Lower leg skin (tissue), 4 donors: ENCODE measurements around the gene MAP6D1. TPM values are rescaled to one million over a fixed set of nuclear protein-coding genes. Genes with fewer than 3 reads are reported as not detected.
A peak's percentile ranks its signal among the peaks of the same experiment; 100 is the strongest.

Experiments used
- DNase-seq, 2 donors: peaks; one replicate each; pipeline ENCODE4 v3.0.0-alpha.2; 2019; ENCODE audit warnings: low spot score in 2 of 2
- H3K4me3 ChIP-seq: fragments of 200-600 bp; sonication (generic); 2 replicates; pipeline ENCODE4 v1.5.1; 2017; ENCODE audit warnings: mild to moderate bottlenecking, low read depth; ENCODE audit not compliant: poor library complexity, severe bottlenecking
- POLR2A ChIP-seq, 2 donors: fragments of 450-650 bp; IDR thresholded peaks; one replicate each; pipeline ENCODE4 v1.6.1; 2016 to 2017; ENCODE audit warnings: antibody characterized with exemption in 2 of 2, mild to moderate bottlenecking in 1 of 2, moderate library complexity in 1 of 2
- WGBS, 2 donors: methylation state at CpG; one replicate each; pipeline ENCODE4 v1.1.5; 2018; 5-methylcytosine and 5-hydroxymethylcytosine counted together
- intact Hi-C: fragments of 100-400 bp; cut with DNase I; formaldehyde crosslinking; loops from one replicate; pipeline ENCODE4 v1.15.0; 2023; ENCODE audit warnings: low total_unique reads
- total RNA-seq, 4 donors: library from RNA; depleted of rRNA; stranded (reverse); fragments of >200 nt; gene quantifications; one replicate each; pipeline ENCODE4 v1.1.0, GENCODE V29; 2016
- TF ChIP-seq, protein P1 (sequence below), 3 donors: fragments of 450-650 bp; IDR thresholded peaks; one replicate each; pipeline ENCODE4 v1.5.1; 2016; ENCODE audit warnings: antibody characterized with exemption in 3 of 3, mild to moderate bottlenecking in 3 of 3, moderate library complexity in 2 of 3

Gene MAP6D1
- total RNA-seq, 4 donors from 2014 or later, result 2.6 to 19.2 (median 11.7) TPM

DNA sequence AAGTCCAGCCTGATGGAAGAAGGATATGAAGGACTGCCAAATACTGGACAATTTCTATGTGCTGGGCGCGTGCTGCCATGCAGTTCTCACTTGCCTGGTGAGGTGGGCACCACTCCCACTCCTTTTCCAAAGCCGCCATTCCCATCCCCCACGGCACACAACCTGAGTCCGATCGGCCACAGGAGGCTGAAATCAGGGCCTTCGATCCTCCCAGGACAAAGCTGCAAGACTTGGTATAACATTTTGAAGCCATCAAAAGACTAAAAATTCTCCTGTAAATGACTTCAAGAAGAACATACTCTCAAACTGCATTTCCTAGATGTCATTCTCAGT is 3.1 kb upstream of the MAP6D1 start:
- intact Hi-C loops, result no loop called here
- no peak overlapping the region for H3K4me3 ChIP-seq
- TF ChIP-seq POLR2A (IDR thresholded peaks at IDR 0.05), result no peak
- TF ChIP-seq, protein P1, sequence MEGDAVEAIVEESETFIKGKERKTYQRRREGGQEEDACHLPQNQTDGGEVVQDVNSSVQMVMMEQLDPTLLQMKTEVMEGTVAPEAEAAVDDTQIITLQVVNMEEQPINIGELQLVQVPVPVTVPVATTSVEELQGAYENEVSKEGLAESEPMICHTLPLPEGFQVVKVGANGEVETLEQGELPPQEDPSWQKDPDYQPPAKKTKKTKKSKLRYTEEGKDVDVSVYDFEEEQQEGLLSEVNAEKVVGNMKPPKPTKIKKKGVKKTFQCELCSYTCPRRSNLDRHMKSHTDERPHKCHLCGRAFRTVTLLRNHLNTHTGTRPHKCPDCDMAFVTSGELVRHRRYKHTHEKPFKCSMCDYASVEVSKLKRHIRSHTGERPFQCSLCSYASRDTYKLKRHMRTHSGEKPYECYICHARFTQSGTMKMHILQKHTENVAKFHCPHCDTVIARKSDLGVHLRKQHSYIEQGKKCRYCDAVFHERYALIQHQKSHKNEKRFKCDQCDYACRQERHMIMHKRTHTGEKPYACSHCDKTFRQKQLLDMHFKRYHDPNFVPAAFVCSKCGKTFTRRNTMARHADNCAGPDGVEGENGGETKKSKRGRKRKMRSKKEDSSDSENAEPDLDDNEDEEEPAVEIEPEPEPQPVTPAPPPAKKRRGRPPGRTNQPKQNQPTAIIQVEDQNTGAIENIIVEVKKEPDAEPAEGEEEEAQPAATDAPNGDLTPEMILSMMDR (IDR thresholded peaks at IDR 0.05), result no peak
- 89 to 93% methylated on average over 7 of the region's 7 CpGs for WGBS, 2 donors
- DNase-seq, result no peak

- no peak overlapping the region for H3K4me3 ChIP-seq
- no peak for DNase-seq
- WGBS, 2 donors, result 73 to 80% methylated on average over 14 of the region's 14 CpGs
- TF ChIP-seq, protein P1 (IDR thresholded peaks at IDR 0.05), result no peak
- TF ChIP-seq POLR2A (IDR thresholded peaks at IDR 0.05), result no peak
- intact Hi-C loops, result no loop called here
Observed at GRCh38 chr3:183827809-183828537, 2.6 kb upstream of the MAP6D1 start.

DNA sequence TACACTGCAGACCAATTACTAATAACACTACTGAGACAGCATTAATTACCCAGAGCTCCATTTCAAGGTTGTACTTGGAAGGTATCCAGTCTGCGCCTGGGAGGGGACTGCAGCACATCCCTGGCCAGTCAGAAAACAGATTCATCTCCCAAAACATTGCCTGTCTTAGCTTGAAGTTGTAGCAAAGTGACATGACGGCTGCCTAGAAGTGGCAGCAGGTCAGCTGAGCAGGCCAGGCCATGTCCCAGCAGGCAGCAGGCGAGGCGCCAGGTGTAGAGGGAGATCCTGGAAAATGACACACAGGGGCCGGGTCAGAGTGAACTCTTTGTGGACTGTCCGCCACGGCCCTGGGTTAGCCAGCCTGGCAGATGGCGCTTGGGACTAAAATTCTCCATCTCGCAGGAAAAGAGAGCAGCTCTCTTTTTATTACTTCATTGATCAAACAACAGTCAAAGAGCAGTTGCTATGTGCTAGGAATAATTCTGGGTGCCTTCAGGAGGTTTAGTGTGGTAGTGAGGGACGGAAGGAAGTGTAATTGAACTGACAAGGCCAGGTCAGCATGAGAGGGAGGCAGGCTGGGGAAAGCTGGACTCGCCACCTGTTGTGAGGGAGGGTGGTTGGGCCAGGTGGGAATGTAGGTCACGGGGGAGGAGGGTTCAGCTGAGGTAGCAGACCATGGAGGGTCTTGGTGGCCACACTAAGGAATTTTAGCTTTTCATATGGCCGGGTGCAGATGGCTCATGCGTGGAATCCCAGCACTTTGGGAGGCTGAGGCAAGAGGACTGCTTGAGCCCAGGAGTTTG is 1.3 kb upstream of the MAP6D1 start:
- intact Hi-C loops, result no loop called here
- DNase-seq, result no peak
- TF ChIP-seq POLR2A (IDR thresholded peaks at IDR 0.05), result no peak
- TF ChIP-seq, protein P1 (IDR thresholded peaks at IDR 0.05), result no peak

GRCh38 chr3:183824761-183825455 is 469 bp downstream of the MAP6D1 start:
- DNase-seq, result no peak
- TF ChIP-seq POLR2A (IDR thresholded peaks at IDR 0.05), result no peak
- TF ChIP-seq, protein P1 (IDR thresholded peaks at IDR 0.05), result no peak
- intact Hi-C loops, result no loop called here
- WGBS, 2 donors, result 3% methylated on average over 41 of the region's 88 CpGs; no CpG with 5 or more reads in 1 of the 2 donors
- H3K4me3 ChIP-seq, result peak overlapping the region; percentile 42

More for the DNA sequence above, 1.3 kb upstream of the MAP6D1 start:
- 65 to 75% methylated on average over 14 of the region's 14 CpGs for WGBS, 2 donors
- H3K4me3 ChIP-seq, result no peak overlapping the region

- DNase-seq, result no peak
- WGBS, 2 donors, result 60 to 64% methylated on average over 5 of the region's 5 CpGs
- H3K4me3 ChIP-seq, result no peak overlapping the region
- TF ChIP-seq POLR2A (IDR thresholded peaks at IDR 0.05), result no peak
- TF ChIP-seq, protein P1 (IDR thresholded peaks at IDR 0.05), result no peak
- intact Hi-C loops, result no loop called here
Observed at GRCh38 chr3:183823963-183824362, 1.4 kb downstream of the MAP6D1 start.
